HepG2 (cell line): ENCODE data around the gene SLC16A3. TPM values are rescaled to one million over a fixed set of nuclear protein-coding genes. Genes with fewer than 3 reads are reported as not detected.

ENCODE experiments used
- CCDC6 ChIP-seq: sonication (generic); formaldehyde crosslinking; IDR thresholded peaks from 2 replicates; pipeline ENCODE4 v1.8.1; 2022; ENCODE audit warnings: mild to moderate bottlenecking, missing genetic modification reagents, moderate library complexity
- CREB1 ChIP-seq, 2 experiments: fragments of 450-650 bp in 1 of 2; IDR thresholded peaks; 2 replicates each; pipeline ENCODE4 v1.6.1; 2016 to 2017; ENCODE audit warnings: control low read depth in 1 of 2, mild to moderate bottlenecking in 1 of 2, missing compliant biosample characterization in 1 of 2, missing genetic modification characterization in 1 of 2
- GABPB1 ChIP-seq: IDR thresholded peaks from 2 replicates; pipeline ENCODE4 v1.6.1; 2016; ENCODE audit warnings: mild to moderate bottlenecking, missing genetic modification reagents, moderate library complexity, missing compliant biosample characterization
- GLI4 ChIP-seq: sonication (generic); formaldehyde crosslinking; IDR thresholded peaks from 2 replicates; pipeline ENCODE4 v1.5.1; 2020; ENCODE audit warnings: missing genetic modification reagents, mild to moderate bottlenecking, moderate library complexity, borderline replicate concordance
- HCFC1 ChIP-seq: fragments of 150-350 bp; IDR thresholded peaks from 2 replicates; pipeline ENCODE4 v1.6.1; 2014; ENCODE audit warnings: low read depth, low read length
- MTF1 ChIP-seq: sonication (generic); formaldehyde crosslinking; IDR thresholded peaks from 2 replicates; pipeline ENCODE4 v1.5.0; 2020; ENCODE audit warnings: missing genetic modification reagents
- MYC ChIP-seq: sonication (generic); formaldehyde crosslinking; IDR thresholded peaks from 2 replicates; pipeline ENCODE4 v1.9.0; 2021; ENCODE audit warnings: missing genetic modification reagents, borderline replicate concordance
- NFYB ChIP-seq: sonication (generic); formaldehyde crosslinking; IDR thresholded peaks from 2 replicates; pipeline ENCODE4 v1.4.0; 2020; ENCODE audit warnings: missing genetic modification reagents
- SNAPC2 ChIP-seq: sonication (generic); formaldehyde crosslinking; IDR thresholded peaks from 2 replicates; pipeline ENCODE4 v1.8.1; 2022; ENCODE audit warnings: mild to moderate bottlenecking, missing genetic modification reagents
- SP5 ChIP-seq: IDR thresholded peaks from 2 replicates; pipeline ENCODE4 v1.6.1; 2016; ENCODE audit warnings: low read depth, borderline replicate concordance
- TCF7 ChIP-seq: sonication (generic); IDR thresholded peaks from 2 replicates; pipeline ENCODE4 v1.6.1; 2016; ENCODE audit warnings: antibody characterized with exemption, low read depth
- TERF1 ChIP-seq: sonication (generic); formaldehyde crosslinking; IDR thresholded peaks from 2 replicates; pipeline ENCODE4 v1.8.0; 2022; ENCODE audit warnings: mild to moderate bottlenecking, missing genetic modification reagents, moderate library complexity
- XRCC5 ChIP-seq: fragments of 200-400 bp; formaldehyde crosslinking; optimal IDR thresholded peaks from 2 replicates; pipeline ENCODE3; 2017; ENCODE audit warnings: mild to moderate bottlenecking, low read length
- ZNF317 ChIP-seq: sonication (generic); formaldehyde crosslinking; IDR thresholded peaks from 2 replicates; pipeline ENCODE4 v1.5.0; 2020; ENCODE audit warnings: mild to moderate bottlenecking, missing genetic modification reagents
- ZNF335 ChIP-seq: sonication (generic); formaldehyde crosslinking; IDR thresholded peaks from 2 replicates; pipeline ENCODE4 v1.4.0; 2020; ENCODE audit warnings: missing genetic modification reagents
- ZNF441 ChIP-seq: sonication (generic); formaldehyde crosslinking; IDR thresholded peaks from 2 replicates; pipeline ENCODE4 v1.7.0; 2021; ENCODE audit warnings: missing genetic modification reagents, borderline replicate concordance
- ZNF460 ChIP-seq: sonication (generic); formaldehyde crosslinking; IDR thresholded peaks from 2 replicates; pipeline ENCODE4 v1.5.1; 2020; ENCODE audit warnings: missing genetic modification reagents, mild to moderate bottlenecking, borderline replicate concordance
- ZNF747 ChIP-seq: sonication (generic); formaldehyde crosslinking; IDR thresholded peaks from 2 replicates; pipeline ENCODE4 v1.8.1; 2023; ENCODE audit warnings: missing genetic modification reagents, mild to moderate bottlenecking, borderline replicate concordance
- ZNF800 ChIP-seq: sonication (generic); formaldehyde crosslinking; IDR thresholded peaks from 2 replicates; pipeline ENCODE4 v1.4.0; 2020; ENCODE audit warnings: missing genetic modification reagents
- ZNF891 ChIP-seq: sonication (generic); formaldehyde crosslinking; IDR thresholded peaks from 2 replicates; pipeline ENCODE4 v1.5.0; 2020; ENCODE audit warnings: mild to moderate bottlenecking, missing genetic modification reagents
- polyA plus RNA-seq, 8 experiments: library from polyadenylated mRNA; depleted of rRNA in 3 of 8; stranded (reverse) in 7 of 8; unstranded in 1 of 8; fragments of >200 nt; fragmentation: Illumina TruSeq in 4 of 8; extraction: Trizol in 4 of 8; gene quantifications; 2 replicates each; pipeline versions ENCODE4 v1.2.1 to v1.2.3, GENCODE V29; 2011 to 2016; ENCODE audit warnings: low read depth in 4 of 8, missing spikeins in 1 of 8, mixed read lengths in 1 of 8; ENCODE audit not compliant: insufficient read depth in 1 of 8
- total RNA-seq, 5 experiments: library from RNA; depleted of rRNA; stranded (reverse); fragments of >200 nt; fragmentation: Illumina TruSeq; extraction: Trizol; gene quantifications; 2 replicates each; pipeline ENCODE4 v1.2.3, GENCODE V29; 2016; ENCODE audit warnings: low read depth in 1 of 5
- TF ChIP-seq, protein P1 (sequence below): sonication (generic); formaldehyde crosslinking; IDR thresholded peaks from 2 replicates; pipeline ENCODE4 v1.4.0; 2020; ENCODE audit warnings: missing genetic modification reagents, mild to moderate bottlenecking, borderline replicate concordance
- TF ChIP-seq, protein P2 (sequence below): sonication (generic); formaldehyde crosslinking; IDR thresholded peaks from 2 replicates; pipeline ENCODE4 v1.4.0; 2020; ENCODE audit warnings: mild to moderate bottlenecking, low read depth, missing genetic modification reagents
- TF ChIP-seq, protein P3 (sequence below): sonication (generic); formaldehyde crosslinking; IDR thresholded peaks from 2 replicates; pipeline ENCODE4 v1.8.1; 2022; ENCODE audit warnings: mild to moderate bottlenecking, missing genetic modification reagents

The SLC16A3 gene
- total and polyA plus RNA-seq, 2 of the 13 experiments (the other 11 are each of a cell fraction or from before 2014, with no cell fraction given): 242 to 349 TPM

GRCh38 chr17:82252511-82253178 lies 23.8 kb downstream of the SLC16A3 start (continued):
- TF ChIP-seq, protein P1, sequence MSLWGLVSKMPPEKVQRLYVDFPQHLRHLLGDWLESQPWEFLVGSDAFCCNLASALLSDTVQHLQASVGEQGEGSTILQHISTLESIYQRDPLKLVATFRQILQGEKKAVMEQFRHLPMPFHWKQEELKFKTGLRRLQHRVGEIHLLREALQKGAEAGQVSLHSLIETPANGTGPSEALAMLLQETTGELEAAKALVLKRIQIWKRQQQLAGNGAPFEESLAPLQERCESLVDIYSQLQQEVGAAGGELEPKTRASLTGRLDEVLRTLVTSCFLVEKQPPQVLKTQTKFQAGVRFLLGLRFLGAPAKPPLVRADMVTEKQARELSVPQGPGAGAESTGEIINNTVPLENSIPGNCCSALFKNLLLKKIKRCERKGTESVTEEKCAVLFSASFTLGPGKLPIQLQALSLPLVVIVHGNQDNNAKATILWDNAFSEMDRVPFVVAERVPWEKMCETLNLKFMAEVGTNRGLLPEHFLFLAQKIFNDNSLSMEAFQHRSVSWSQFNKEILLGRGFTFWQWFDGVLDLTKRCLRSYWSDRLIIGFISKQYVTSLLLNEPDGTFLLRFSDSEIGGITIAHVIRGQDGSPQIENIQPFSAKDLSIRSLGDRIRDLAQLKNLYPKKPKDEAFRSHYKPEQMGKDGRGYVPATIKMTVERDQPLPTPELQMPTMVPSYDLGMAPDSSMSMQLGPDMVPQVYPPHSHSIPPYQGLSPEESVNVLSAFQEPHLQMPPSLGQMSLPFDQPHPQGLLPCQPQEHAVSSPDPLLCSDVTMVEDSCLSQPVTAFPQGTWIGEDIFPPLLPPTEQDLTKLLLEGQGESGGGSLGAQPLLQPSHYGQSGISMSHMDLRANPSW (CRISPR knock-in tag): no peak
- TF ChIP-seq CREB1 (IDR thresholded peaks at IDR 0.05) (no peak), CREB1 (CRISPR knock-in tag; IDR thresholded peaks at IDR 0.05) (no peak), ZNF891 (CRISPR knock-in tag) (no peak), NFYB (CRISPR knock-in tag) (no peak), TERF1 (CRISPR knock-in tag) (no peak), CCDC6 (CRISPR knock-in tag) (no peak), ZNF441 (CRISPR knock-in tag) (no peak), GLI4 (CRISPR knock-in tag) (0 out of 2 replicates have a peak, but pooled peaks have one; percentile 34), HCFC1 (no peak), SNAPC2 (CRISPR knock-in tag) (no peak), ZNF747 (CRISPR knock-in tag) (no peak), ZNF335 (CRISPR knock-in tag) (no peak), XRCC5 (no peak), ZNF317 (no peak), GABPB1 (CRISPR knock-in tag) (no peak), MYC (no peak), ZNF800 (CRISPR knock-in tag) (no peak), MTF1 (CRISPR knock-in tag) (no peak), SP5 (CRISPR knock-in tag) (no peak), ZNF460 (CRISPR knock-in tag) (no peak), TCF7 (no peak)
- TF ChIP-seq, protein P2, sequence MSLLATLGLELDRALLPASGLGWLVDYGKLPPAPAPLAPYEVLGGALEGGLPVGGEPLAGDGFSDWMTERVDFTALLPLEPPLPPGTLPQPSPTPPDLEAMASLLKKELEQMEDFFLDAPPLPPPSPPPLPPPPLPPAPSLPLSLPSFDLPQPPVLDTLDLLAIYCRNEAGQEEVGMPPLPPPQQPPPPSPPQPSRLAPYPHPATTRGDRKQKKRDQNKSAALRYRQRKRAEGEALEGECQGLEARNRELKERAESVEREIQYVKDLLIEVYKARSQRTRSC (CRISPR knock-in tag): no peak
- TF ChIP-seq, protein P3, sequence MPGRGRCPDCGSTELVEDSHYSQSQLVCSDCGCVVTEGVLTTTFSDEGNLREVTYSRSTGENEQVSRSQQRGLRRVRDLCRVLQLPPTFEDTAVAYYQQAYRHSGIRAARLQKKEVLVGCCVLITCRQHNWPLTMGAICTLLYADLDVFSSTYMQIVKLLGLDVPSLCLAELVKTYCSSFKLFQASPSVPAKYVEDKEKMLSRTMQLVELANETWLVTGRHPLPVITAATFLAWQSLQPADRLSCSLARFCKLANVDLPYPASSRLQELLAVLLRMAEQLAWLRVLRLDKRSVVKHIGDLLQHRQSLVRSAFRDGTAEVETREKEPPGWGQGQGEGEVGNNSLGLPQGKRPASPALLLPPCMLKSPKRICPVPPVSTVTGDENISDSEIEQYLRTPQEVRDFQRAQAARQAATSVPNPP (CRISPR knock-in tag): no peak
